ENCODE results near the gene SAMD11.

The SAMD11 gene

DNA sequence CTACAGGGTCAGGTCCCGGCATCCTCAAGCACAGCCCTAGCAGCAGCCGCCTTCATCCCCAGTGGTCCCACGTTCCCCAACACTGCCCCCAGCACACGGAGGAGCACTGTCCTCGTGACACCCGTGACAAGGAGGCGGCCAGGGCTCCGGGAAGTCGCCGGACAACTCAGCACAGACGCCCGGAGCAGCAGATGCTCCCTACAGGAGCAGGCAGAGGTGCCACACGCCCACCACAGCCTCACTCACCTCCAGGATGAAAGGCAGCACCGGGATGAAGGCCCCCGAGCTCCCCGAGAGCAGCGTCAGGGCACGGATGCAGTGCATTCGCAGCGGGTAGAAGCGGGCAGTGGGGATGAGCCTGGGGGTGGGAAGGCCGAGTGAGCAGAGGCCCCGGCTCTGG, 27.2 kb downstream of the SAMD11 start:
- no peak for DNase-seq

DNA sequence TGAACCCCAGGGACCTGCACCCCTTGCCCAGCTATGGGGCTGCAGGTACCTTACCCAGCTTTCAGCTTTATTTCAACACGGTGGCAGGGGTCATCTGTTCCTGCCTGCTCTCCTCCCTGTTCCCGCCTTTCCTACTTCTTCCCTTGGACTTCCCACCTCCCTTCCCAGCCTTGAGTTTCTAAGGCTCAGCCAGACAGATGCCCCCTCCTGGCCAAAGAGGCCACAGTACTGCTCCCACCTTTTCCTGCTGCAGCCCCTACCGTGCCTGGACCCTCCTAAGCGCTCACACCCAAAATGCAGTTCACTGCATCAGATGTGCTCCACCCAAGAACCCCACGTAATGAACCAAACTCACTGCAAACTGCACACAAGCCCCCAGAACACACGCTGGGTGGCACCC, 27.6 kb downstream of the SAMD11 start:
- DNase-seq = no peak

DNA sequence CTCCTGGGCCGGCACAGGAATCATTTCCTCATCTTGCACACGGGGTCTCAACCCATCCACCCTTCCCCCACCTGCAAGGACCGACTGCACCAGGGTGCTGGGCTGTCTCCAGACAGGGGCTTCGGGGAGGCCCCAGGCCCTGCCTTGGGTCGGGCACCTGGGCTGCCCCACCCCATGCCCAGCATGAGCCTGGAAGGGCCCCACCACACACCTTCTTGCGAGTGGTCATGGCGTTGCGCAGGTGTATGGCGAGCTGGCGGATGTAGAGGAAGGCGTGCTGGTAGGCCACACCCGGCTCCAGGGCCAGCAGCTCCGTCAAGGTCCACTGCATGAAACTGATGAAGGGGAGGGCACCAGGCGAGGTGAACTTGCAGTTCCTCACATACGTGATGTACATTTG, 28.5 kb downstream of the SAMD11 start:
- DNase-seq = no peak

DNA sequence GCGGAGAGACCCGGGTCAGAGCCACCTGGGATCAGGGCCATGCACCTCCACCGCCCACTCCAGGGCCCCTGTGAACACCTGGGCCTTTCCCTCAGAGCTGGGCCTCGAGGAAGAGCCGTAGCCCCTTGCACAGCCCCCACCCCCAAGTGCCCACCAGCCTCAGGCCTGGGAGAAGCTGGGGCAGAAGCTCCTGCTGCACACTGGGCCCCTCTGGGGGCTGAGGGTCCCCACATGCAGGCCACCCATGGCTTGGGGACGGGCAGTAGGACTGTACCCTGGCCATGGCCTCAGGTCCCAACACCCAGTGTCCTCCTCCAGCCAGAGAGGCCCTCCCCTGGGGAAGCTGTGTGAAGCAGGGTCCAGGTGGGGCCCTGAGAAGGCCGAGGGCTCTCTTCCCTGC, 28.9 kb downstream of the SAMD11 start:
- DNase-seq = no peak

DNA sequence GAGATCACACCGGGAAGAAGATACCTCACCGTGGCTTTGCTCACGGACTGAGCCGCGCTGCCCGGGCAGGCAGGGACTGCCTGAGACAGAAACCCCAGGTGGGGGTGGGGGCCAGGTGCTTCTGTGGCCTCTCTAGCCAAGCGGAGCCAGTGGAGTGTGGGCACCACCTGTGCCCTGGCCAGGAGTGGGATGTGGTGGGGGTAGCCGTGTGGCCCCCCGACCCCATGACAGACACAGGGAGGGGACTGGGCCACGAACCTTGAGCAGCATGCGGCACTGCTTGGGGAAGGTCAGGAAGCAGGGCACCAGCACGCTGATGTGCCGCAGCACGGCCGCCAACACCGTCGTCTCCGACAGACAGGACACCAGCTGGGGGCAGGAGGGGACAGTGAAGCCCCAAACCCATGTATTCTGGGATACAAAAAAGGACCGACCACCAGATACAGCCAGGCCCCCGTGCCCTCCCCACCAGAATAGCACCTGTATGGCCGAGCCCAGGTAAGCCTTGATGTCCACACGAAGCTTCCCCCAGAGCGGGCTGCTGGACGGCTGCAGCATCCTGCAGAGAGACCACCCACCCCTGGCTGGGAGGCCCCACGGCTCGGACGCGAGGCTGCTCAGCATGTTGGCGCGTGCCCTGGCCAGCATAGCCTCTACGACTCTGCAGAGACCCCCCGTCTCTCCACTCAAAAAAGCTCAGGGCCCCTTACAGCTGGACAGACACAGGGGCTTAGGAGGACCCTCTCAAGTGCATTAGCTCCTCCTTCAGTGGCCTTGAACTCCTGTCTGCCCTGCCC, 30.0 kb downstream of the SAMD11 start:
- no peak for DNase-seq

DNA sequence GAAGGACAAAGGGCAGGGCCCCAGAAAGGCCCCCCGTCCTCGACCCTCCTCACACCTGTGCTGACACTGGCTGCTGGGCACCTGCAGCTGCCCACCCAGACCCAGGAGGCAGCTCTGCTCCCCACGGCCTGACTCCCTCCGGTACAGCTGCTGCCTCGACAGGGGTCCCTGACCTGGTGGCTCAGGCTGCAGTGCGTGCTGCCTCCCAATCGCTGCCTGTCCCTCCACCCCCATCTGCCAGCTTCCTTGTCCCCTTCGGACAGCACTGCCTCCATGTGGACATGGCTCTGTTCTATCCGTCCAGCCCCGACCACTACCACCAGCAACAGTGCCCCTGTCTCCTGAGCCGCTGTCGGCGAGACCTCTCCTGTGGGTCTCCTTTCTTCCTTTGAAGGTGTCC, 31.2 kb downstream of the SAMD11 start:
- no peak for DNase-seq

DNA sequence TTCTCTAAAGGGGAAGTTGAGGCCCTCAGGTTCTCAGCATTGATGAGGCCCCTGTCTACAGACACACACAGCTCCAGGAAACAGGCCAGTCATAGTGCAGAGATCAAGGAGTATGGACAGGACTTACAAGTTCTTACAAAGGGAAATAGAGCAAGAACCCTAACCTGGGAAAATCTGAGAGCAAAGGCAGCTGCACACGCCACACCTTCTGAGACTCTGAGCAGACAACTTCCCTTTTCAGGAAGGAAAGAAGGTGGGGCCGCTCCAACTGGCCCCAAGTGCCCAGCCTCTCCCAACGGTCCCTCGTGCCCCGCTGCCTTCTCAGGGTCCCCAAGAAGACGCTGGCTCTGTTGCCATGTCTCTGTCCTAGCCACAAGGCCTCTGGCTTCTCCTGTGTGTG, 31.8 kb downstream of the SAMD11 start:
- no peak for DNase-seq

DNA sequence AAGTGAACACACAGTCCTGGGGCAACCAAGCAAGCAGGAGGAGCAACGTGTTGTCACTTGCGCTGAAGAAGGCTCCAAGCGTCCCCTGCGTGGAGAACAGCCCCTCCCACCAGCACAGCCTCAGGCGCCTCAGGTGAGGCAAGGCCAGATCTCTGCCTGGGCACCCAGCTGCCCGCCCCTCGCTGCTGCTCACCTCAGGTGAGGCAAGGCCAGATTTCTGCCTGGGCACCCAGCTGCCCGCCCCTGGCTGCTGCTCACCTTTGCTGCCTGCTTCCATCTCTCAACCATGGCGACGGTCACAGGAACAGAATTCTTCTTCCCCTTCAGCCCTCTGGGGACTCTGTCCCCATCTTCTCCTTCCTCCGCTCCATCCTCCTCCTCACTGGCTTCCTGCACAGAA, 32.9 kb downstream of the SAMD11 start:
- DNase-seq = no peak

DNA sequence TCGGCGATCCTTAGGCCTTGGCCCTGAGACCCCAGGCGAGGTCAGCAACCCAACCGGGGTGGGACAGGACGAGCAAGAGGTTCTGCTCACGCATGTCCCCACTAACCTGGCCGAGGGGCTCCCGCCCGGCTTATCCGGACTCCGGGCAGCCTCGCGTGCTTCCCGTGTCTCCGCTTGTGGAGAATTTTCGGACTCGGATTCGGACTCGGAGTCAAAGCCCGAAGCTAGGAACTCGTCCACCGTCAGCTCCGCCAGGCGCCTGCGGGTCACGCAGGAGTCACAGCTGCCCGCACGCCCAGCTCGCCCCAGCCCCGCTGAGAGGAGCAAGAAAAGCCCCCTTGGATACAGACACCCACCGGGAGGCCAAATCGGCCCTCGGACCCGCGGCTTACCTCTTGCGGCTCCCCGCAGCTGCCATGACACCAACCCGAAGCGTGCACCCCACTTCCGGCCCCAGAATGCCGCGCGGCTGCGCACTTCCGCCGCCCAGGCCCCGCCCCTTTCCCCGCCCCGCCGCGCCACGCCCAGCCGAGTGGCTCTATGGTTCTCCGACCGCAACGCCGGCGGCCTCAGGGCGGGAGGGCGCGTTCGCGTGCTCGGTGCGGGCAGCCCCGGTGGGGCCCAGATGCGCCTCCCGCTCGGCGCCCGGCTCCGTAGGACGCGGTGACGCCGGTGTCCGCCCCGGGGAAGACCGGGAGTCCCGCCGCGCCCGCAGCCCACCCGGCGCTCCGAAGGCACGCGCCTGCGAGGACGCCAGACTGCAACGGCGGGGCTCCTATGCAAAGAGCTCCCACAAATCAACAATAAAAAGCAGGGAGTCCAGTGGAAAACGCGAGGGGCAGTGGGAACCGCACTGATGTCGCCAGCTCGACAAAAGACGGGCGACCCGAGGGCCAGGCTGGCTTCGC, 35.4 kb downstream of the SAMD11 start, which contains the start of gene NOC2L:
NOC2L (minus strand) TSS at position 434 of the 908 bp plus-strand sequence; CDS start at position 418, 16 bp downstream.
- DNase-seq = peak; percentile 94

DNA sequence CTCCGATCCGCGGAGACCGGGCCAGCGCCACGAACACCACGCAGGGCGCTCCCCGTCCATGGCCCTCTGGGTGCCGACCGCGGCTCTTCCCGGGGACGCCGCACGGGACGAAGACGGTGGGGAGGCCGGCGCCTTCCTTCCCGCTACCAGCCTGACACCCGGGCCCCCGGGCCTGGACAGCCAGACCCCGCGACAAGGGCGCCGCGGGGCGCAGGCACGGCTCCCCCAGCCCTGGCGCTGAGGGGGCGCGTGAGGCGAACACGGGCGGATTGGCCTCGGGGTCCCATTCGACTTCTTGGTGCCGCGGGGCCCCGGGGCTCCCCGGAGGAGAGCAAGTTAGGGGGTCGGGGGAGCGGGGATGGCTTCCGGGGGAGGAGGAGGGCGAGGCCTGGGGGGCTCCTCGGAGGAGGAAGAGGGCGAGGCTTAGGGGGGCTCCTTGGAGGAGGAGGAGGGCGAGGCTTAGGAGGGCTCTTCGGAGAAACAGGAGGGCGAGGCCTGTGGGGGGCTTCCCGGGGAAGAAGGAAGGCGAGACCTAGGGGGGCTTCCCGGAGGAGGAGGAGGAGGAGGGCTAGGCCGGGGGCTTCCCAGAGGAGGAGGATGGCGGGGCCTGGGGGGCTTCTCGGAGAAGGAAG, 36.1 kb downstream of the SAMD11 start:
- no peak for DNase-seq

DNA sequence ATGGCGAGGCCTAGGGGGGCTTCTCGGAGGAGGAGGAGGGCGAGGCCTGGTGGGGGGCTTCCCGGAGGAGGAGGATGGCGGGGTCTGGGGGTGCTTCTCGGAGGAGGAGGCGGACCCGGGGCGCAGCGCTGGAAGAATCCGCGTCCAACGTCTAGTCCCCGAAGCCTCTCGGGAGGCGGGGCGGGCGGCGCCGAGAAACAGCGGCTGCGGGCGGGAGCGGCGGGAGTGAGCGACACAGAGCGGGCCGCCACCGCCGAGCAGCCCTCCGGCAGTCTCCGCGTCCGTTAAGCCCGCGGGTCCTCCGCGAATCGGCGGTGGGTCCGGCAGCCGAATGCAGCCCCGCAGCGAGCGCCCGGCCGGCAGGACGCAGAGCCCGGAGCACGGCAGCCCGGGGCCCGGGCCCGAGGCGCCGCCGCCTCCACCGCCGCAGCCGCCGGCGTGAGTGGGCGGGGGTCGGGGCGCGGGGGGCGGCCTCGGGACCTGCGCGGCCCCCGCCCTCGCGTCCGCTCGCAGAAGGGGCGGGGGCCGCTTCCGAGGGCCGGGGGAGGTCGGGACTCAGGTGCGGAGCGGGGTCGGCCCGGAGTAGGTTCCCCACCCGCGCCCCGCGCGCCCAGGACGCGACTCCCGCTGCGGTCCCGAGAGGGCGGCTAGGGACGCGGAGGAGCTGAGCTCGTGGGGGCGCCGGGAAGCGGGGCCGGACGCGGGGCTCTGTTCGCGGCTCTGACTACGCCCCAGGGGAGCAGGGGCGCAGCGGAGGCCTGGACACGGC, 36.8 kb downstream of the SAMD11 start, which contains the start of gene KLHL17:
KLHL17 (plus strand) TSS at position 222 of the 769 bp plus-strand sequence; CDS start at position 332, 110 bp downstream.
- peak; percentile 65 for DNase-seq

DNA sequence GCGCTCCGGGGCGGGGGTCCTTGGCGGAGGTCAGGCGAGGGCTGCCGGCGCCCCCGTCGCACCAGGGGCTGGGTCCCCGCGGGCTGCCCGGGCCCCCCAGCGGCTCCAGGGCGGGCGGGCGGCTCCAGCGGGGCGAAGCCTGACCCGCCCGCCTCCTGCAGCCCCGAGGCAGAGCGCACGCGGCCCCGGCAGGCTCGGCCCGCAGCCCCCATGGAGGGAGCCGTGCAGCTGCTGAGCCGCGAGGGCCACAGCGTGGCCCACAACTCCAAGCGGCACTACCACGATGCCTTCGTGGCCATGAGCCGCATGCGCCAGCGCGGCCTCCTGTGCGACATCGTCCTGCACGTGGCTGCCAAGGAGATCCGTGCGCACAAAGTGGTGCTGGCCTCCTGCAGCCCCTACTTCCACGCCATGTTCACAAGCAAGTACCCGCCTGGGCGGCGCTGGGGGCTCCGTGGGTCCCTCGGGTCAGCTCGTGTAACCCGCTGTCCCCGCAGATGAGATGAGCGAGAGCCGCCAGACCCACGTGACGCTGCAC, 37.5 kb downstream of the SAMD11 start:
- DNase-seq = no peak

DNA sequence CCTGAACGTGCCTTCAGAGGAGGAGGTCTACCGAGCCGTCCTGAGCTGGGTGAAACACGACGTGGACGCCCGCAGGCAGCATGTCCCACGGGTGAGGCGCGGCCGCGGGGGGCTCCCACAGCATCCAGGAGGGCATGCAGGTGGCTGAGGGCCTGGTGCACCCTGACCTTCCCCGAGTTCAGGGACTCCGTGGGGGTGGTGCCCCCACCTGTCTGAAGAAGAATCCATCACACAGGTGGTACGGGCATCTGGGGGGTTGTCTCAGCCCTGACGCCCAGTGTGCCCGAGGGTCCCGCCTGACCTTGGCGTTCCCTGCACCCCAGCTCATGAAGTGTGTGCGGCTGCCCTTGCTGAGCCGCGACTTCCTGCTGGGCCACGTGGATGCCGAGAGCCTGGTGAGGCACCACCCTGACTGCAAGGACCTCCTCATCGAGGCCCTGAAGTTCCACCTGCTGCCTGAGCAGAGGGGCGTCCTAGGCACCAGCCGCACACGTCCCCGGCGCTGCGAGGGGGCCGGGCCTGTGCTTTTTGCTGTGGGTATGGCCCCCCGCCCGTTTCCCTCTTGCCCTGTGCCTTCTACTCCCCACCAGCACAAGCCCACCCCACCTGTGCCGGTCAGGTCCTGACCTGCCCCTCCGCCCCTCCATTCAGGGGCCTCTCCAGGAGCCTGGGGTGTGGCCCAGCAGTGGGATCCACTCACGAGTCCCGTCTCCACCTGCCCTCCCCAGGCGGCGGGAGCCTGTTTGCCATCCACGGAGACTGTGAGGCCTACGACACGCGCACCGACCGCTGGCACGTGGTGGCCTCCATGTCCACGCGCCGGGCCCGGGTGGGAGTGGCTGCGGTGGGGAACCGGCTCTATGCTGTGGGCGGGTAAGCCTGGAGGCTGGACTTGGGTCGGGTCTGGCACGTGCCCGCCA, 38.9 kb downstream of the SAMD11 start:
- DNase-seq = no peak

DNA sequence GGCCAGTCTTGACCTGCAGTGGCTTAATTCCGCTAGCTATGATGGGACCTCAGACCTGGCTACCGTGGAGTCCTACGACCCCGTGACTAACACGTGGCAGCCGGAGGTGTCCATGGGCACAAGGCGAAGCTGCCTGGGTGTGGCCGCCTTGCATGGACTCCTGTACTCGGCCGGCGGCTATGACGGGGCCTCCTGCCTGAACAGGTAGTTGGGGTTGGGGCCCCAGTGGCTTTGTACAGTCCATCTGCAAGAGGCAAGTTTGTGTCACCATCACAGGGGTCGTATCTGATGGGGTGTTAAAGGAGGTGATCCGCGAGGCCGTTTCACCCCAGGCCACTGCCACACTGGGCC, 39.6 kb downstream of the SAMD11 start:
- no peak for DNase-seq

DNA sequence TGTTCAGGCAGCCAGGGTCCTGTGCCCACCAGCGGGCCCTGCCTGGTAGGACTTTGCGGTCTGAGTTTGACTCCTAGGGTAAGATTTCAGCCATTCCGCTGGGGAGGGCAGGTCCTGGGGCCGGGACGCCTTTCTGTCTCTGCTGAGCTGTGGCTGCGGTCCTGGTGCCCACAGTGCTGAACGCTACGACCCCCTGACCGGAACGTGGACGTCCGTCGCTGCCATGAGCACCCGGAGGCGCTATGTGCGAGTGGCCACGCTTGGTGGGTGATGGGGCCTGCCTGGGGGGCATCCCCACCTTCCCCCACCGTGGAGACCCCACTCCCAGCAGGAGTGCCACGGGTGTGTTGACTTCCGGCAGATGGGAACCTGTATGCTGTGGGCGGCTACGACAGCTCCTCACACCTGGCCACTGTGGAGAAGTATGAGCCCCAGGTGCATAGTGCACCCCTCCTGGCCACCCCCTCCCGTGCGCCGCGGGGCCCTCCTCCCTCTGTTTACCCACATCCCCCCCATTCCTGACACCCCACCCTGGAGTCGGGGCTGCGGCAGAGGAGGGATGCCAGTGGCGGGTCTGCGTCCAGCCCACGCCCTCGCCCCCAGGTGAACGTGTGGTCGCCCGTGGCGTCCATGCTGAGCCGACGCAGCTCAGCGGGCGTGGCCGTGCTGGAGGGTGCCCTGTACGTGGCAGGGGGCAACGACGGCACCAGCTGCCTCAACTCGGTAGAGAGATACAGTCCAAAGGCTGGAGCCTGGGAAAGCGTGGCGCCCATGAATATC, 40.2 kb downstream of the SAMD11 start:
- DNase-seq = no peak

DNA sequence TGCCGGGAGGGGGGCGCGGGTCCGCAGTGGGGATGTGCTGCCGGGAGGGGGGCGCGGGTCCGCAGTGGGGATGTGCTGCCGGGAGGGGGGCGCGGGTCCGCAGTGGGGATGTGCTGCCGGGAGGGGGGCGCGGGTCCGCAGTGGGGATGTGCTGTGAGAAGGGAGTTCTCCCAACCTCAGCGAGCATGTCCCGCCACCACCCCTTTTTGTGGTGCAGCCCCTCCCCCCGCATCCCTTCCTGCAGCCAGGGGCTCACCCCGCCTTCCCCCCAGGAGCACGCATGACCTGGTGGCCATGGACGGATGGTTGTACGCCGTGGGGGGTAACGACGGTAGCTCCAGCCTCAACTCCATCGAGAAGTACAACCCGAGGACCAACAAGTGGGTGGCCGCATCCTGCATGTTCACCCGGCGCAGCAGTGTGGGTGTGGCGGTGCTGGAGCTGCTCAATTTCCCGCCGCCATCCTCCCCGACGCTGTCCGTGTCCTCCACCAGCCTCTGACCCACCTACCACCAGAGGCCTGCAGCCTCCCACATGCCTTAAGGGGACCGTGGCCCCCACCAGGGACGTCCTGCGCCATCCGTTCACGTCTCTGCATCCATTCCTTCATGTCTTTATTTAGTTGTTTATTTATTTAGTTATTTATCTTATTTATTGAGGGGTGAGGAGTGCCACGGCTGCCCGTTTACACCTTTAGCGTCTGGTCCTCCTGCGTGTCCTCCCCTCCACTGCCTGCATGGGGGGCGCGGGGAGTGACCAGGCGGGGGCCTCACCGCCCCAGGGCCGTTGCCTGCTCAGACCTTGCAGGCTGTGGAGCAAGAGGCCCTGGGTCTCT, 41.2 kb downstream of the SAMD11 start:
- DNase-seq = no peak

DNA sequence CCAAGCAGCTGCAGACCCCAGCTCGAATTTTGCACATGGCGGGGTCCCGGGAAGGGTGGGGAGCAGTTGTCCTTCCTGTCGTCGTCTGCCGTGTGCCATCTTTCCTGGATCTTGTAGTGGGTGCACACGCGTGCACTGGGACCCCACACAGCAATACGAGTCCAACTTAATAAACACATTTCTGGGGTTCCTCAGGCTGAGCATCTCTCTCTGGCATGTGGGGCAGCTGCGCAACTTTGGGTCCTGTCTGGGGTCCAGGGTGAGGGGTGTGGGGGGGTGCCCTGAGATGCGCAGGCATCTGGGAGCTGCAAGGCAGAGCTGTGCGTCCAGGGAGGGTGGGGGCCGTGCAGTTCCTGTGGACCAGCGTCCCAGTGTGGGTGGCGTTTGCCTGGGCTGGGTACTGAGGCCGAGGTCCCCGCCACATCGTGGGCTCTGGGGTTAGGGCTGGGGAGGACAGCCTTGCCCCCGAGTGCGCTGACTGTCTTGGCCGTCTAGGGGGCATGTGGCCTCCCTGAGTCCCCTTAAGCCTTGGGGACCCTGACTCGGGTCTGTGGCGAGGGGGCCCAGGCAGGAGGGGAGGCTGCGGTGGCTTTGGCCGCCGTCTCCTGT, 41.9 kb downstream of the SAMD11 start:
- no peak for DNase-seq

DNA sequence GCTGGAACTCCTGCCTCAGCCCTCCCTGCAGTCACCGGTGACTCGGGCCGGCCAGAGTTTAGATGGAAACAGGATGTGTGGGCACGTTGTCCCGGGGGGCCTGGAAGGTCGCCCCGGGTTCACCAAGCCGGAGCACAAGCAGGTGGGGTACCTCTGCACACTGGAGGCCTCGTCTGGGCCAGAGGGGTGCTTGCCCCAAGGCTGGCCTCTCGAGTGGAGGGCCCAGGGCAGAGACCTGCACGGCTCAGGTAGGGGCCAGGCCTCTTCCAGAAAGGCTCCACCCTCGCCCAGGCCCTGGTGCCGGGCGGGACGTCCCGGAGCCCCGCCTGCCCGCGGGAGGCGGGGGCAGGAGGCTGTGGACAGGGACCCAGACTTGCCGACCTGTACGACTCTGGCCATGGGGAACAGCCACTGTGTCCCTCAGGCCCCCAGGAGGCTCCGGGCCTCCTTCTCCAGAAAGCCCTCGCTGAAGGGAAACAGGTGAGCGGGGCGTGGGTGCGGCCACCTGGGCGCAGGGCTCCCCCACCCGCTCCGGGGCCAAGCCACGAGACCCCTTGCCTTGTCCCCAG, 42.5 kb downstream of the SAMD11 start, which contains the start of gene PLEKHN1:
PLEKHN1 (plus strand) TSS at position 348 of the 569 bp plus-strand sequence; CDS start at position 398, 50 bp downstream.
- no peak for DNase-seq

Data from activated CD4-positive, alpha-beta T cell treated with anti-CD3 and anti-CD28 coated beads for 1 hour (primary cell).